Breast epithelium (tissue), 3 donors: ENCODE data around the gene EPHA6.

Experiments
- CTCF ChIP-seq, 3 donors: fragments of 450-650 bp; IDR thresholded peaks; one replicate each; pipeline ENCODE4 v1.5.1; 2016 to 2017; ENCODE audit warnings: antibody characterized with exemption in 3 of 3, mild to moderate bottlenecking in 3 of 3, moderate library complexity in 3 of 3
- POLR2A ChIP-seq: fragments of 450-650 bp; IDR thresholded peaks from one replicate; pipeline ENCODE4 v1.6.1; 2016; ENCODE audit warnings: antibody characterized with exemption, mild to moderate bottlenecking, moderate library complexity
- POLR2AphosphoS5 ChIP-seq, 3 donors: sonication (generic); formaldehyde crosslinking; IDR thresholded peaks; one replicate each; pipeline ENCODE4 v1.6.1; 2017; ENCODE audit warnings: antibody characterized with exemption in 3 of 3

- TF ChIP-seq CTCF (IDR thresholded peaks at IDR 0.05) (no peak), POLR2AphosphoS5 (IDR thresholded peaks at IDR 0.05) (no peak), POLR2A (no peak)
These were observed 346.8 kb downstream of the EPHA6 start for GRCh38 chr3:97161169-97161568.
